GM19324 (cell line): ENCODE data around the gene PLA2G15.

Source experiments
- ATAC-seq: cut with Tn5 transposase; IDR thresholded peaks from one replicate; pipeline ENCODE4 v1.9.1; 2021; ENCODE audit warnings: mild to moderate bottlenecking, moderate library complexity; ENCODE audit not compliant: unreplicated experiment, low FRiP score

The PLA2G15 gene

GRCh38 chr16:68291227-68291626, 46.1 kb downstream of the PLA2G15 start:
- ATAC-seq, result no peak

GRCh38 chr16:68292425-68292824, 47.3 kb downstream of the PLA2G15 start:
- ATAC-seq, result no peak

- no peak for ATAC-seq
These were observed 51.1 kb downstream of the PLA2G15 start for GRCh38 chr16:68296291-68296690.

- no peak for ATAC-seq
These were observed 51.5 kb downstream of the PLA2G15 start for GRCh38 chr16:68296693-68297092.

- no peak for ATAC-seq
These were observed 52.7 kb downstream of the PLA2G15 start for GRCh38 chr16:68297908-68298307.

GRCh38 chr16:68298312-68298711, 53.1 kb downstream of the PLA2G15 start:
- no peak for ATAC-seq

- ATAC-seq, result no peak
These were observed 53.9 kb downstream of the PLA2G15 start for GRCh38 chr16:68298907-68299561.

- ATAC-seq, result no peak
These were observed 54.6 kb downstream of the PLA2G15 start for GRCh38 chr16:68299571-68300453.

GRCh38 chr16:68300734-68301459, 55.7 kb downstream of the PLA2G15 start:
- ATAC-seq, result no peak

GRCh38 chr16:68306633-68307032, 61.5 kb downstream of the PLA2G15 start:
- no peak for ATAC-seq

GRCh38 chr16:68309799-68310198, 64.6 kb downstream of the PLA2G15 start:
- ATAC-seq, result no peak

GRCh38 chr16:68310437-68310773, 65.2 kb downstream of the PLA2G15 start:
- ATAC-seq, result peak; percentile 32
